8988T (cell line): Measurements from ENCODE around the gene BBX.
"Not testable (repeated sequence)": the region's sequence is repeated elsewhere in the genome, so short reads cannot be mapped to it uniquely, and the experiment has no call there.

Experiments
- DNase-seq: peaks from one replicate; pipeline ENCODE4 v3.0.0; 2011

Gene BBX

GRCh38 chr3:107689355-107689754 lies 166.6 kb downstream of the BBX start:
- DNase-seq: no peak

- no peak for DNase-seq
These were observed 167.9 kb downstream of the BBX start for GRCh38 chr3:107690522-107691138.

DNA sequence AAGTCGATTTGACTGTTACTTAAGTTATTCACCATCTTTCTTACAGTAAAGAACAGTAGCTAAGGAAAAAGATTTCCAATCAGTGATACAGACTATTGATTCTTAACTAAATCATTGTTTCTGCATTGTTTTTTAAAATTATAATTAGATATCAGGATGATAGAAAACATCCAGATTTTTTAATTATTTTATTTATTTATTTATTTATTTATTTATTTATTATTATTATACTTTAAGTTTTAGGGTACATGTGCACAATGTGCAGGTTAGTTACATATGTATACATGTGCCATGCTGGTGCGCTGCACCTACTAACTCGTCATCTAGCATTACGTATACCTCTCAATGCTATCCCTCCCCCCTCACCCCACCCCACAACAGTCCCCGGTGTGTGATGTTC lies 169.2 kb downstream of the BBX start:
- not testable (repeated sequence) for DNase-seq

DNA sequence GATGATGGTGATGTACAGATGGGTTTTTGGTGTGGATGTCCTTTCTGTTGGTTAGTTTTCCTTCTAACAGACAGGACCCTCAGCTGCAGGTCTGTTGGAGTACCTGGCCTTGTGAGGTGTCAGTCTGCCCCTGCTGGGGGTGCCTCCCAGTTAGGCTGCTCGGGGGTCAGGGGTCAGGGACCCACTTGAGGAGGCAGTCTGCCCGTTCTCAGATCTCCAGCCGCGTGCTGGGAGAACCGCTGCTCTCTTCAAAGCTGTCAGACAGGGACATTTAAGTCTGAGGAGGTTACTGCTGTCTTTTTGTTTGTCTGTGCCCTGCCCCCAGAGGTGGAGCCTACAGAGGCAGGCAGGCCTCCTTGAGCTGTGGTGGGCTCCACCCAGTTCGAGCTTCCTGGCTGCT lies 174.6 kb downstream of the BBX start:
- DNase-seq: not testable (repeated sequence)

- not testable (repeated sequence) for DNase-seq
These were observed 175.1 kb downstream of the BBX start for GRCh38 chr3:107697855-107698254.

DNA sequence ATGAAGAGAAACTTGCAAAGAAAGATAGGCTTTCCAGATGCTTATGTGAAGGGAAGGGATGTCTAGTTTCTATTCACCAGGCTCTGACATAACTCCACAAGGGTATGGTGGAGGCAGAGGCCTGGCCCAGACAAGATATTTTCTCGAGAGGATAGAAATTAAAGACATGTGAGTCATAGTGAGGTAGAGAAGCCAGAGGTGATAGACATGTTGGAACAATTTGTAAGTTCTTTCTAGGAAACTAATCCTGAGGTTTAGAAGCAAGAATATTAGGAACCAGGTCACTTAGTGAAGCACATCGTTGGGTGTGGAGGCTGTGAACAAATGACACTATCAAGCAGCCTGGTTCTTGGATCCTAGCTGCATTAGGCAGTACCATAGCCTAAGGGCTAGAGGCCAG lies 176.9 kb downstream of the BBX start:
- DNase-seq: no peak

DNA sequence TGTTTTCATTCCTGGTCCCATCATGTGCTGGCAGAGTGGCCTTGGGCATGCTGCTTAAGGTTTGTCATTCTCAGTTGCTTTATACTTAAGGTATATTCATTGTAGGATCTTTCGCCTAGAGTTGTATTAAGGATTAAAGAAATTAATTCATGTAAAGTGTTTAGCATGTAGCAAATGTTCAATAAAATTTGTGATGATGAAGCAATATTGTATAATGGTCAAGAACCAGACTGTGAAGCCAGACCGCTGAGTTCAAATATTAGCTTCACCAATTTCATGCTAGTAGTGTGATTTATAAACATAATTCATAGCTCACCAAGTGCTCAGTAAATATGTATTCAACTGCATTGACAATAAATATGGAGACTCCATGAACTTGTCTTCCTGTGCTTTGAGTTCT lies 178.5 kb downstream of the BBX start:
- DNase-seq: no peak

GRCh38 chr3:107704477-107704876 lies 181.7 kb downstream of the BBX start:
- DNase-seq: no peak

GRCh38 chr3:107705046-107705445 lies 182.3 kb downstream of the BBX start:
- no peak for DNase-seq

- no peak for DNase-seq
These were observed 188.1 kb downstream of the BBX start for GRCh38 chr3:107710851-107711250.

GRCh38 chr3:107716734-107717133 lies 194.0 kb downstream of the BBX start:
- DNase-seq: no peak

GRCh38 chr3:107718547-107718946 lies 195.8 kb downstream of the BBX start:
- no peak for DNase-seq

DNA sequence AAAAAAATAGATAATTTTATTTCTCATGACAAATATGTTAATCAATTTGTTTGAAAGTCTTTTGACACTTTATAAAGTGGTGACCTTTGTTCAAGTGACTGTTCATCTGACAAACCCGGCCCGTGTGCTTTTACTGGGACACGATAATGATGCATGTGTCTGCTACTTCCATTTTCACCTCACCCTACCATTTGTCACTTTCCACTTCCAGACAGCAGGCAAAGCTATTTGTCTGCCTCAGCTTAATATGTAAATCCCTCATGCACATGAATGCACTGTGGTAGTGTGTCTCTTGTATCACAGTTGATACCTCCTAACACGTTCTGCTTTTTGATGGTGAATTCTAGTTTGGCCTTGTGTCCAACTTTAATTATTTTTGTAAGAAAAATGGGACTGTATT lies 204.3 kb downstream of the BBX start:
- no peak for DNase-seq

- DNase-seq: no peak
These were observed 206.9 kb downstream of the BBX start for GRCh38 chr3:107729686-107730085.

DNA sequence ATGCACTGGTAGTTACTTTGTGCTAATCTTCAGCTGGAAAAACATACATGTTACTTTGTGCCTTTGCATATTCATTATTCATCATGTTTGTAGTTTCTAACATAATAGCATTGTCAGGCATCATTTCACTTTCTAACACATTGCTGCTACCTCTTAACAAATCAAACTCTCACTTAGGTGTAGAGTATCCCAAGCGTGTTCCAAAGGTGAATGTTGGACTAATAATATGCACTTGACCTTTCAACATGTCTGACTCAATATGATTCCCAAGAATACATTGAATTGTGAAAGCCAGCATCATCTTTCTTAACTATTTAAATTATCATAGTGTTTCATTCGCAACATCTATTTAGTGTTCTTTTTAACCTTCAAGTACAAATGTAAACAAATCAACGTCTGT lies 211.6 kb downstream of the BBX start:
- DNase-seq: no peak

DNA sequence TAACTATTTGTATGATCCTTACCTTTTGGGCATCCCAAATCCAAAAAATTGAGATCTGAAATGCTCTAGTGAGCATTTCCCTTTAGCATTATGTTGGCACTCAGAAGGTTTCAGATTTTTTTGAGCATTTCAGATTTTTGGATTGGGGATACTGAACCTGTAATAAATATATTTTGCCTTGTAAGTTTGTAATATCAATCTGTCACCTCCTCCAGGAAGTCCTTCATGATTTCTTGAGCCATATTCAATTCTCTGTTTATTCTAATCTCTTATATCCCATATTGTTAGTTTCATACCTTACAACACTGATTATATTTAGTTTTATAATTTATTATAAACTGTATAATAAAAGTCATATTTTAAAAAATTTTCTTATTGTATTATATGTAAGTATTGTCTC lies 215.2 kb downstream of the BBX start:
- no peak for DNase-seq

DNA sequence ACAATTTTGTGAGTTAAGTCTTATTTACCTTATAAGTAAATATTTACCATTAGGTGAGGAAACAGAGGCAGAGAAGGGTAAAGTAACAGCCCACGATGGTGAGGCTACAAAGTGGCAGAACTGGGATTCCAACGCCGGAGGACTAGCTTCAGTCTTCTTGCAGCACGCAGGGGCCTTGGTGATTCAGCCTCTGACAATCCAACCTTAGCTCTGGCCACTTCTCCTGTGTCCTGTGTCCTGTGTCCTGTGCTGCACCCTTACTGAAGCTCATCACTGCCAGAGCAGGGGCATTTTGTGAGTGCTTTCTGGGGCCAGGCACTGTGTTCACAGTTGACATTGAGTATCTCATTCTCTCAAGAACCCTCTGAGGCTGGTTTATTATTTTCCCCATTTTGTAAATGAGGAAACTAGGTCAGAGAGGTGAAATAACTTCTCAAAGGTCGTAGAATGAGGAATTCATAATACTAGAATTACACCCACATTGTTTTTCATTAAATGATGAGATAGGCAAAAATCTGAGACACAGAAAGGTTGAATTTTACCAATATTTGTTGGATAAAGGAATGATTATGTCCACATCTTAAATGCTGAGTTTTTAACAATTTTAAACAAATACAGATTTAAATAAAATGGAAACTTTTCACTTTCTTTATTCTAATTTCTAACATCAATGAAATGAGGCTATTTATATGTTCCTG lies 215.9 kb downstream of the BBX start:
- no peak for DNase-seq

DNA sequence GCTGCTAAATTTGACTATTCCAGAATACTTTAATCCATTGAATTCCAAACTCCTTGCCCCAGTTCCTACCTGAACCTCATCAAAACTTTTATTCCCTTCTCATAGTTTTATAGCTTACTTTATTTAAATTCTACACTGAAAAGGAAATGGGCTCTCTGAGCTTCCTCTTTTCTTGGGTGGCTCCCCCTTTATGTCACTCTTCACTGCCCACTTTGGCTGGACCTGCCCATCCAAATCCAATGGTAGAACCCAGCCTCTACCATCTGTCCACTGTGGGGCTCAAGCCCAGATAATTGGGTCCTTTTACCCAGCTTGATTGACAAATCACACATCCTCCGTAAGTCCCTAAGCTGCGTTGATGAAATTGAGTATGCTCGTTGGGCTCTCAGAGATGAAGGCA lies 216.5 kb downstream of the BBX start:
- DNase-seq: no peak

- DNase-seq: no peak
These were observed 218.5 kb downstream of the BBX start for GRCh38 chr3:107740992-107741896.

DNA sequence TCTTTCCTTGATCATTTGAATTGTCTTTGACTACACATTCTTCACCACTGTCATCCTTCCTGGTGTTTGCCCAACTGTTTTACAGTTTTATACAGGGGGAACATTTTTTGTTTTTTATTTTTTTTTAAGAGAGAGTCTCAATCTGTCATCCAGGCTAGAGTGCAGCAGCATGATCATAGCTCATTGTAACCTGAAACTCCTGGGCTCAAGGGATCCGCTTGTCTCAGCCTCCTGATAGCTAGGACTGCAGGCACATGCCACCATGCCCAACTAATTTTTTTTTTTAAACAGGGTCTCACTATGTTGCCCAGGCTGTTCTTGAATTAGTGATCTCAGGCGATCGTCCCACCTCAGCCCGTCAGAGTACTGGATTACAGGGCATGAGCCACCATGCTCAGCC lies 222.6 kb downstream of the BBX start:
- DNase-seq: no peak

DNA sequence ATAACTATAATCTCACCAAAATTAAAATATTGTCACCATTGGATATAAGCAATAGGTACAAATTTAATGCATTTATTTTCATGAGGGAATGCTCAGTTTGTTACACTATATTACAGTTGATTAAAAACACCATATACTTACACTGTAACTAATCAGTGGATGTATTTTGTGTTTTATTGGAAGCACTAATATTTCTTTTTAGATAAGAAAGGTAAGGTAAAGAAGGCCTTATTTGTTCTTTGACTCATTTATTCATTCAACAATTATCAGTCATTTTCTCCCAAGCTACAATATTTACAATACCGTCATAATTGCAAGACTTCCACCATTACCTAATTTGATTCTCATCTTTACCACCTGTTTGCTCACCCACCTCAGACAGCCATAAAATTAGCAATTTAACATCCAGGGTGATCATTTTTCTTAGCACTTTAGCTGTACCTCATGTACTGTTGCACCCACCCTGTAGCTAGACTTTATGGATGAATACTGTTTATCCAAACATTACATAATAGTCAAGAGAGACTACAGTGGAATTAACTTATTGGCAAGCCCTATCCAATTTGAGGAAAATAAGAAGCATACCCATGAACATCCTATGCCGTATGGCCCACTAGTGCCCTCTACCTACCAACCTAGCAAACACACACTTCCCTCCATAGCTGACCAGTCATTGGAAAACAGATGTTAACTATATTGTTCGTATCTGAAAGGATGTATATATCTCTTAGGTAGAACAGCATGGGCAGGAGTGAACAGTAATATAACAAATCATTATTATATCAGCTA lies 229.6 kb downstream of the BBX start:
- DNase-seq: no peak

DNA sequence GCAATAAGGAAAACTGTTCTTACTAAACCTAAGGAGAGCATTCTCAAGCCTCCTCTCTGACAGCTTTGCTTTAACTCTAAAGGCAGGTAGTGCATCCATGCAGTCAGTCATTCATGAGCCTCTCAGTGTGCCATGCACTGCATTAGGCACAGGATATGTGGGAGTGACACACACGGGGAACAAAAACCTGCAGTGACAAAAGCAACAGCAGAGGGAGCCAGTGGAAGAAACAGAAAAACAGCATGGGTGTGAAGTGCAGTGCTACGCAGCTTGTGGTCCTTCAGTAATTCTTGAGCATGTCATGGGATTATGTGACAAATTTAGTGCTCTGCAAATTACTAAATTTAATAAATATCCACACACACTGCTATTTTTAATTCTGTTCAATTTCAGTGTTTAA lies 230.7 kb downstream of the BBX start:
- DNase-seq: no peak

- DNase-seq: no peak
These were observed 231.2 kb downstream of the BBX start for GRCh38 chr3:107753976-107754375.
